ENCODE measurements around the gene ZNF318.

ZNF318 gene

DNA sequence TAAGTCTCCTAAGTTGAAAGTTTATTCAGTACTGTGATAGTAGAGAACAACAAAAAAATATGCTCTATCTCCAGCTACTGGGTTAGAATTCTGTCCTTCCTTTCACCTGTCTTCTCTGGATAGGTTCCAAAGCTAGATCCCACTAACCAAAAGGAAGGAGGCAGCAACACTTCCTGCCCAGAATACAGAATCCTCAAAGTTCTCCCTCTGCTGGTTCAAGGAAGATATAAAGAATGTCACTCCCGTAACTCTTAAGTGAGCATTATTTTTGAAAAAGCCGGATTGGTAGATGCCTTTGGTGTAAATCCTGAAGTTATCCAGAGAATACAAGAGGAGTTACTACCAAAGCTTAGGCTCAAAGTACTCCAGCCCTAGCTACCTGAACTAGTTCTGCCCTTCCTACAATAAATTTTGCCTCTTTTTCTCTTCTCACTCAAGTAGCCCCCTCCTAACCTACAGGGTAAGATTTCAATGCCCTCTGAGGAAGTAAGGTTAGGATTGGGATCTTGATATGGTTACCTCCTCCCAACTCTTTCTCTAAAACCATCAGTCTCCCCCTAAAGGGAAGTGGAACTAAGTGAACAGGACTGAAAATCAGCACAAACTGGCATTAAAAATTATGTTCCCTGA lies 34.9 kb downstream of the ZNF318 start:
- H4K8ac ChIP-seq (ENCODE audit: low read depth, low read length), result no peak overlapping the region
- DNase-seq, result peak in 1 of 2 donors; percentile 72

DNA sequence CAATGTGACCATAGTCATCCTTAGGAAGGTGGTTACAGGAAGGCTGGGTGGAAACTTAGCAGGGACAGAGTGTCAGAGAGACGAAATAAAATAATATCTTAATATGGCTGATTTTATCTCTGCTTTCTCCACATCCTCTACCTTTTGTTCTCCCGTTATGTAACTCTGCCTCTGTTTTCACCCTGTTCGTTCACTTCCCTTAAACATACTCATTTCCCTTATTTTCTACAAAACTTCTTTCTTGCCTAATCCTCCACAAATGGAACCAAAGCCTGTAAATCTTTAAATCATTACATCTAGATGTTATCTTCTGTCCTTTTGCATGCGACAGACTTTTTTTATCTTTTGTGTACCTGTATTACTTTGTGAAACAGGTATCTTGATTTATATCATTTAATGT lies 37.6 kb downstream of the ZNF318 start:
- H3K27me3 ChIP-seq (ENCODE audit: insufficient read depth, low read length), result no peaks in the 10 kb centered on the region
- H3K4me3 ChIP-seq (ENCODE audit: low read depth, low read length), result no peak overlapping the region
- H2BK120ac ChIP-seq (ENCODE audit: insufficient read depth, low read length, poor library complexity), result no peak overlapping the region
- peaks cover 2% of the 10 kb centered on the region for H3K79me1 ChIP-seq (ENCODE audit: low read length)
- H4K91ac ChIP-seq (ENCODE audit: low read depth, low read length), result no peak overlapping the region
- no peak overlapping the region for H3K14ac ChIP-seq (ENCODE audit: low read length)
- H2AFZ ChIP-seq (ENCODE audit: insufficient read depth, low read length, poor library complexity), result no peak overlapping the region
- 100% methylated on average over 1 of the region's 4 CpGs for WGBS (ENCODE audit: extremely low coverage, insufficient coverage, insufficient read length)
- H3K27ac ChIP-seq (ENCODE audit: low read depth, low read length), result no peak overlapping the region
- H2AK5ac ChIP-seq (ENCODE audit: low read length), result no peak overlapping the region
- no peak overlapping the region for H3K4me2 ChIP-seq (ENCODE audit: low read length)
- no peak overlapping the region for H4K12ac ChIP-seq (ENCODE audit: low read depth, low read length)
- H3K4me1 ChIP-seq (ENCODE audit: control insufficient read depth in 1 of 2, insufficient read depth in 2 of 2, low read length in 2 of 2), result peaks cover 4 to 8% of the 10 kb centered on the region in 2 experiments
- H3K4ac ChIP-seq (ENCODE audit: low read depth, low read length), result no peak overlapping the region
- H3K9ac ChIP-seq (ENCODE audit: low read length), result no peak overlapping the region
- H3K79me2 ChIP-seq (ENCODE audit: control insufficient read depth, insufficient read depth, low read length, poor library complexity), result no peaks in the 10 kb centered on the region
- no peak overlapping the region for H2BK12ac ChIP-seq (ENCODE audit: low read length)
- no peak for DNase-seq
- no peaks in the 10 kb centered on the region for H3K36me3 ChIP-seq (ENCODE audit: control insufficient read depth in 1 of 2, insufficient read depth in 2 of 2, low read length in 2 of 2)
- H3K23ac ChIP-seq (ENCODE audit: low read length), result no peak overlapping the region
- H3K18ac ChIP-seq (ENCODE audit: low read length), result no peak overlapping the region
- H3K9me3 ChIP-seq (ENCODE audit: insufficient read depth, low read depth, low read length), result no peaks in the 10 kb centered on the region
- H4K8ac ChIP-seq (ENCODE audit: low read depth, low read length), result no peak overlapping the region
- no peak overlapping the region for H2BK5ac ChIP-seq (ENCODE audit: low read depth, low read length, poor library complexity)

More for the DNA sequence above, 34.9 kb downstream of the ZNF318 start:
- Histone ChIP-seq H2BK120ac (ENCODE audit: insufficient read depth, low read length, poor library complexity) (no peak overlapping the region), H2AFZ (ENCODE audit: insufficient read depth, low read length, poor library complexity) (no peak overlapping the region), H3K23ac (ENCODE audit: low read length) (no peak overlapping the region), H3K79me2 (ENCODE audit: control insufficient read depth, insufficient read depth, low read length, poor library complexity) (no peaks in the 10 kb centered on the region), H3K4me3 (ENCODE audit: low read depth, low read length) (no peak overlapping the region), H3K4me2 (ENCODE audit: low read length) (no peak overlapping the region), H3K36me3 (ENCODE audit: control insufficient read depth in 1 of 2, insufficient read depth in 2 of 2, low read length in 2 of 2) (peaks cover 4 to 19% of the 10 kb centered on the region in 2 experiments), H3K4ac (ENCODE audit: low read depth, low read length) (no peak overlapping the region), H2BK12ac (ENCODE audit: low read length) (no peak overlapping the region), H2AK5ac (ENCODE audit: low read length) (no peak overlapping the region), H3K79me1 (ENCODE audit: low read length) (no peaks in the 10 kb centered on the region), H3K27ac (ENCODE audit: low read depth, low read length) (no peak overlapping the region), H2BK5ac (ENCODE audit: low read depth, low read length, poor library complexity) (no peak overlapping the region), H3K9me3 (ENCODE audit: insufficient read depth, low read depth, low read length) (peaks cover 2% of the 10 kb centered on the region), H3K14ac (ENCODE audit: low read length) (no peak overlapping the region), H3K27me3 (ENCODE audit: insufficient read depth, low read length) (no peaks in the 10 kb centered on the region), H3K18ac (ENCODE audit: low read length) (no peak overlapping the region), H3K4me1 (ENCODE audit: control insufficient read depth in 1 of 2, insufficient read depth in 2 of 2, low read length in 2 of 2) (peaks cover 0 to 2% of the 10 kb centered on the region in 2 experiments), H4K12ac (ENCODE audit: low read depth, low read length) (no peak overlapping the region), H4K91ac (ENCODE audit: low read depth, low read length) (no peak overlapping the region), H3K9ac (ENCODE audit: low read length) (no peak overlapping the region)
- WGBS (ENCODE audit: extremely low coverage, insufficient coverage, insufficient read length), result no CpG with 5 or more reads among the region's 2 CpGs

DNA sequence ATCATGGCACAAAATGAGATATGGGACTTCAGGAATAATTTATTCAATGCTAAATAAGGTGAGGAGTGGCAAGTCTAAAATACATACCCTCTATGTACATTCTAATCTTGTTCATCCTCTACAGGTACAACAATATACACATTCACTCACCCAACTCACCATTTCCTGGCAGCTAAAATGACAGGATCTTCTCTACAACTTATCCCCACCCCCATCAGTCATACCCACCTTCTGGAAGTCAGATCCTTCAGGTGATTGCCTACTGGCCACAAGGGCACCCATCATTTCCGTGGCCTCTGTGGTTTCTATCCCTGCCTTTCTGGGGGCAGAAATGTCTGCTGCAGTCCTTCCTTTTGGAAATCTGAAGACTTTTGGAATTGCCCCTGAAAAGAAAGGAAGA lies 38.0 kb downstream of the ZNF318 start:
- Histone ChIP-seq H3K4me1 (ENCODE audit: control insufficient read depth in 1 of 2, insufficient read depth in 2 of 2, low read length in 2 of 2) (peaks cover 4 to 8% of the 10 kb centered on the region in 2 experiments), H2BK5ac (ENCODE audit: low read depth, low read length, poor library complexity) (no peak overlapping the region), H3K27ac (ENCODE audit: low read depth, low read length) (no peak overlapping the region), H3K9me3 (ENCODE audit: insufficient read depth, low read depth, low read length) (no peaks in the 10 kb centered on the region), H3K4me3 (ENCODE audit: low read depth, low read length) (no peak overlapping the region), H3K4me2 (ENCODE audit: low read length) (no peak overlapping the region), H3K27me3 (ENCODE audit: insufficient read depth, low read length) (no peaks in the 10 kb centered on the region), H3K79me2 (ENCODE audit: control insufficient read depth, insufficient read depth, low read length, poor library complexity) (no peaks in the 10 kb centered on the region), H4K8ac (ENCODE audit: low read depth, low read length) (peak overlapping the region; percentile 19), H3K14ac (ENCODE audit: low read length) (no peak overlapping the region), H3K79me1 (ENCODE audit: low read length) (peaks cover 2% of the 10 kb centered on the region), H2BK120ac (ENCODE audit: insufficient read depth, low read length, poor library complexity) (no peak overlapping the region), H2AFZ (ENCODE audit: insufficient read depth, low read length, poor library complexity) (no peak overlapping the region), H3K23ac (ENCODE audit: low read length) (no peak overlapping the region), H4K91ac (ENCODE audit: low read depth, low read length) (no peak overlapping the region), H3K18ac (ENCODE audit: low read length) (no peak overlapping the region), H3K4ac (ENCODE audit: low read depth, low read length) (no peak overlapping the region), H4K12ac (ENCODE audit: low read depth, low read length) (no peak overlapping the region), H2AK5ac (ENCODE audit: low read length) (no peak overlapping the region), H3K9ac (ENCODE audit: low read length) (no peak overlapping the region), H3K36me3 (ENCODE audit: control insufficient read depth in 1 of 2, insufficient read depth in 2 of 2, low read length in 2 of 2) (peaks cover 0 to 1% of the 10 kb centered on the region in 2 experiments), H2BK12ac (ENCODE audit: low read length) (no peak overlapping the region)
- no CpG with 5 or more reads among the region's 1 CpG for WGBS (ENCODE audit: extremely low coverage, insufficient coverage, insufficient read length)
- DNase-seq, result no peak

DNA sequence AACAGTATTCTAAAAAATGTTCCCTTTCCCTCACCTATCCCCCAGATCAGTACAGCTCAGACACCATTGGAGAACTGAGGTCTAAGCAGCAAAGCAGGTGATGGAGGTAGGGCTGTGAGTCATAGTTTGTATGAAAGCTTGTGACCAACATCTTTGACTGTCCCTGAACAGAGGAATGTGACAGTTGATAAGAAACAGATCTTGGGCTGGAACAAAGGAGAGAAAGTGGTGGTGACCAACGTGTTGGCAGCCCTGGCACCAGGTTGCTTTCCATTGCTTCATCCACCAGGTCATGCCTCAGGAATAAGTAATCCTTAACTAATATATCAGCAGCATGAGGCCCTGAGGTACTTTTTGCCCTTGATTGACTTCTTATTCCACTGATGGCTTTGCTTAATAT lies 40.9 kb downstream of the ZNF318 start:
- Histone ChIP-seq H3K79me2 (ENCODE audit: control insufficient read depth, insufficient read depth, low read length, poor library complexity) (no peaks in the 10 kb centered on the region), H3K14ac (ENCODE audit: low read length) (no peak overlapping the region), H4K8ac (ENCODE audit: low read depth, low read length) (no peak overlapping the region), H3K27me3 (ENCODE audit: insufficient read depth, low read length) (no peaks in the 10 kb centered on the region), H2BK120ac (ENCODE audit: insufficient read depth, low read length, poor library complexity) (no peak overlapping the region), H3K36me3 (ENCODE audit: control insufficient read depth in 1 of 2, insufficient read depth in 2 of 2, low read length in 2 of 2) (peaks cover 0 to 1% of the 10 kb centered on the region in 2 experiments), H2BK5ac (ENCODE audit: low read depth, low read length, poor library complexity) (no peak overlapping the region), H3K4me2 (ENCODE audit: low read length) (no peak overlapping the region), H4K12ac (ENCODE audit: low read depth, low read length) (no peak overlapping the region), H3K4me1 (ENCODE audit: control insufficient read depth in 1 of 2, insufficient read depth in 2 of 2, low read length in 2 of 2) (peaks cover 4 to 8% of the 10 kb centered on the region in 2 experiments), H3K27ac (ENCODE audit: low read depth, low read length) (no peak overlapping the region), H2AK5ac (ENCODE audit: low read length) (no peak overlapping the region), H3K79me1 (ENCODE audit: low read length) (peaks cover 2% of the 10 kb centered on the region), H3K9me3 (ENCODE audit: insufficient read depth, low read depth, low read length) (no peaks in the 10 kb centered on the region), H3K23ac (ENCODE audit: low read length) (no peak overlapping the region), H4K91ac (ENCODE audit: low read depth, low read length) (no peak overlapping the region), H2BK12ac (ENCODE audit: low read length) (no peak overlapping the region), H2AFZ (ENCODE audit: insufficient read depth, low read length, poor library complexity) (no peak overlapping the region), H3K4ac (ENCODE audit: low read depth, low read length) (no peak overlapping the region), H3K18ac (ENCODE audit: low read length) (no peak overlapping the region), H3K4me3 (ENCODE audit: low read depth, low read length) (no peak overlapping the region), H3K9ac (ENCODE audit: low read length) (no peak overlapping the region)
- peak; percentile 3 to 43 for DNase-seq
- no CpG with 5 or more reads among the region's 1 CpG for WGBS (ENCODE audit: extremely low coverage, insufficient coverage, insufficient read length)
